Measurements from ENCODE around the gene SMLR1.

DNA sequence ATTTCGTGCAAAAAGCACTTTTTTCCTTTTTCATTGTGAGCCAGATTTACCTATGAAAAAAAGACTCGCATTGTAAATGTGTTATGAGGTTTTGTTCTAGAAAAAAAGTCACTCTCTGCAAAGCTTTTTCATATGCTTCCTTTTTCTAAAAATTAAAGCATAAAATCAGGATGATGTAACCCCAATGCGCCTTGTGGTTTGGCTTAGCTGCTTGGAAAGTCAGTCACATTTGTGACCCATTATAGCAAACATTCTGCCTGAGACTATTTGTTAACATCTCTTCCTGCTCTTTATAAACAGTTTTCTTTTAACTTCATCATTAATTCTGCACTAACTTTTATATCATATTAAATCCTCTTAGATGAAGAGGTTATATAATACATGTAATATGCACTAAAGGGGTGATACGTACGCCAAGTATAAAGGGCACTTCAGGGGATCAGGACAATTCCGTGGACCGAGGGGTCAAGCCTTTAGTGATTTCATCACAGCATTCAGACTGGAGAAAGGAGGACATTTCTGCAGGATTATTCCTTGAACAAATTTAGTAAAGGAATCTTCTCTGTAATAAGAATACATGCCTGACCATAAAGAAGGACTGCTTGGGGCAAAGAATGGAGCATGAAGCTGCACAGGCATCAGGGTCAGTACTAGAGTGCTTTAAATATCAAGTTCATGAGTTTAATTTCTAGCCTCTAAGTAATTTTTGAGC, 48.1 kb upstream of the SMLR1 start:
- TF ChIP-seq CTCF (conservative IDR thresholded peaks at IDR 0.05; ENCODE audit: low read length) = no peak
- TF ChIP-seq EZH2phosphoT487 (IDR thresholded peaks at IDR 0.05; ENCODE audit: borderline replicate concordance, low read depth, low read length) = no peak

Data from OCI-LY7 (cell line).